ENCODE measurements around the gene MLLT1. TPM values are rescaled to one million over a fixed set of nuclear protein-coding genes. Genes with fewer than 3 reads are reported as not detected.

Gene MLLT1
- total RNA-seq, 1 experiment from 2014 or later = 29.0 TPM

- Histone ChIP-seq H3K79me2 (ENCODE audit: low read length) (peaks cover 75% of the 10 kb centered on the region), H3K27ac (ENCODE audit: low read length) (no peak overlapping the region), H3F3A (ENCODE audit: low read length, unreplicated experiment) (peaks cover 6% of the 10 kb centered on the region), H3K9me3 (ENCODE audit: low read length) (no peaks in the 10 kb centered on the region), H3K9ac (ENCODE audit: low read length) (no peak overlapping the region), H3K4me1 (ENCODE audit: insufficient read depth, low read length) (peaks cover 55% of the 10 kb centered on the region), H3K4me3 (ENCODE audit: low read length) (no peak overlapping the region), H2AFZ (ENCODE audit: low read length) (no peak overlapping the region), H3K4me2 (ENCODE audit: low read length) (no peak overlapping the region), H3K36me3 (ENCODE audit: low read depth, low read length) (no peaks in the 10 kb centered on the region; the same call in 1 of the 2 replicates), H3K27me3 (ENCODE audit: low read length) (no peaks in the 10 kb centered on the region), H4K20me1 (ENCODE audit: low read length) (peaks cover 6% of the 10 kb centered on the region; the same call in 1 of the 2 replicates), H3K9me2 (replicated peaks; ENCODE audit: low read length) (no peaks in the 10 kb centered on the region)
- intact Hi-C loops (cut with micrococcal nuclease) = no loop called here
- TF ChIP-seq EZH2 (IDR thresholded peaks at IDR 0.05; ENCODE audit: low read length, unreplicated experiment) (no peak), EZH2phosphoT487 (IDR thresholded peaks at IDR 0.05; ENCODE audit: borderline replicate concordance, low read length) (no peak), CTCF (conservative IDR thresholded peaks at IDR 0.05; ENCODE audit: low read depth, low read length) (no peak)
- no peak for DNase-seq
- no peak for ATAC-seq
- no TSS peak for BruUV-seq (replicated peaks)
- CTCF ChIA-PET = no interaction called here
- POLR2A ChIA-PET (ENCODE audit: unreplicated experiment) = no interaction called here
Observed at GRCh38 chr19:6276447-6276846, 3.3 kb downstream of the MLLT1 start.

- no peak overlapping the region for H3K9ac ChIP-seq (ENCODE audit: low read length)
- H3K27me3 ChIP-seq (ENCODE audit: low read length) = no peaks in the 10 kb centered on the region
- no peak for DNase-seq
- H3K4me1 ChIP-seq (ENCODE audit: insufficient read depth, low read length) = peaks cover 67% of the 10 kb centered on the region
- no TSS peak for BruUV-seq (replicated peaks)
- peak overlapping the region; percentile 78 for H3K4me2 ChIP-seq (ENCODE audit: low read length)
- peaks cover 6% of the 10 kb centered on the region for H3F3A ChIP-seq (ENCODE audit: low read length, unreplicated experiment)
- TF ChIP-seq EZH2phosphoT487 (IDR thresholded peaks at IDR 0.05; ENCODE audit: borderline replicate concordance, low read length) (no peak), CTCF (conservative IDR thresholded peaks at IDR 0.05; ENCODE audit: low read depth, low read length) (no peak), EZH2 (IDR thresholded peaks at IDR 0.05; ENCODE audit: low read length, unreplicated experiment) (no peak)
- H3K36me3 ChIP-seq (ENCODE audit: low read depth, low read length) = no peaks in the 10 kb centered on the region; the same call in 1 of the 2 replicates
- peak overlapping the region; percentile 79 for H3K27ac ChIP-seq (ENCODE audit: low read length)
- H3K9me2 ChIP-seq (replicated peaks; ENCODE audit: low read length) = no peaks in the 10 kb centered on the region
- intact Hi-C loops (cut with micrococcal nuclease) = no loop called here
- H3K4me3 ChIP-seq (ENCODE audit: low read length) = no peak overlapping the region
- CTCF ChIA-PET = no interaction called here
- no peak overlapping the region for H2AFZ ChIP-seq (ENCODE audit: low read length)
- ATAC-seq = no peak
- POLR2A ChIA-PET (ENCODE audit: unreplicated experiment) = no interaction called here
- H4K20me1 ChIP-seq (ENCODE audit: low read length) = peaks cover 6% of the 10 kb centered on the region; the same call in 1 of the 2 replicates
- H3K79me2 ChIP-seq (ENCODE audit: low read length) = peaks cover 87% of the 10 kb centered on the region
- no peaks in the 10 kb centered on the region for H3K9me3 ChIP-seq (ENCODE audit: low read length)
Observed at GRCh38 chr19:6275170-6275744, 4.5 kb downstream of the MLLT1 start.

- no peaks in the 10 kb centered on the region for H3K9me3 ChIP-seq (ENCODE audit: low read length)
- H3K27me3 ChIP-seq (ENCODE audit: low read length) = no peaks in the 10 kb centered on the region
- peaks cover 6% of the 10 kb centered on the region; the same call in 1 of the 2 replicates for H4K20me1 ChIP-seq (ENCODE audit: low read length)
- peaks cover 91% of the 10 kb centered on the region for H3K79me2 ChIP-seq (ENCODE audit: low read length)
- H3K9me2 ChIP-seq (replicated peaks; ENCODE audit: low read length) = no peaks in the 10 kb centered on the region
- no peak overlapping the region for H2AFZ ChIP-seq (ENCODE audit: low read length)
- H3K4me2 ChIP-seq (ENCODE audit: low read length) = peak overlapping the region; percentile 78
- ATAC-seq (no peak), DNase-seq (no peak)
- H3K4me1 ChIP-seq (ENCODE audit: insufficient read depth, low read length) = peaks cover 72% of the 10 kb centered on the region
- peak overlapping the region; percentile 79 for H3K27ac ChIP-seq (ENCODE audit: low read length)
- no TSS peak for BruUV-seq (replicated peaks)
- ChIA-PET POLR2A (ENCODE audit: unreplicated experiment) (interaction anchor here (0.6 kb wide), 1 partner anchor 14 kb away, joined by 4 read pairs; no protein-coding TSS in a partner anchor), CTCF (interaction anchor here (0.6 kb wide), 1 partner anchor 194 kb away, joined by 6 read pairs; no protein-coding TSS in a partner anchor)
- intact Hi-C loops (cut with micrococcal nuclease) = loop anchor here (5.0 kb wide), 2 partner anchors 37 to 57 kb away; no protein-coding TSS in a partner anchor
- H3K9ac ChIP-seq (ENCODE audit: low read length) = peak overlapping the region; percentile 69
- peaks cover 6% of the 10 kb centered on the region for H3F3A ChIP-seq (ENCODE audit: low read length, unreplicated experiment)
- peak overlapping the region; percentile 55; the same call in 1 of the 2 replicates for H3K4me3 ChIP-seq (ENCODE audit: low read length)
- no peaks in the 10 kb centered on the region; the same call in 1 of the 2 replicates for H3K36me3 ChIP-seq (ENCODE audit: low read depth, low read length)
- TF ChIP-seq CTCF (conservative IDR thresholded peaks at IDR 0.05; ENCODE audit: low read depth, low read length) = no peak
- no peak for TF ChIP-seq EZH2 (IDR thresholded peaks at IDR 0.05; ENCODE audit: low read length, unreplicated experiment)
- no peak for TF ChIP-seq EZH2phosphoT487 (IDR thresholded peaks at IDR 0.05; ENCODE audit: borderline replicate concordance, low read length)
Observed at GRCh38 chr19:6274756-6275155, 5.0 kb downstream of the MLLT1 start.

All from PC-3 (cell line).